GM19240 (cell line): ENCODE results near the gene PLK3.
"Not testable (repeated sequence)": the region's sequence is repeated elsewhere in the genome, so short reads cannot be mapped to it uniquely, and the experiment has no call there.

Experiments used
- DNase-seq: peaks from one replicate; pipeline ENCODE4 v3.0.0; 2011; ENCODE audit warnings: low spot score; ENCODE audit not compliant: insufficient read length

PLK3 gene

GRCh38 chr1:44827197-44828002 is 27.2 kb downstream of the PLK3 start:
- DNase-seq, result no peak

GRCh38 chr1:44828003-44828651 is 27.9 kb downstream of the PLK3 start:
- DNase-seq, result no peak

- DNase-seq, result no peak
Observed at GRCh38 chr1:44828841-44829440, 28.8 kb downstream of the PLK3 start.

- DNase-seq, result no peak
Observed at GRCh38 chr1:44829506-44830384, 29.6 kb downstream of the PLK3 start.

- DNase-seq, result no peak
Observed at GRCh38 chr1:44830900-44831304, 30.7 kb downstream of the PLK3 start.

GRCh38 chr1:44831516-44831915 is 31.3 kb downstream of the PLK3 start:
- DNase-seq, result no peak

GRCh38 chr1:44832056-44832705 is 32.0 kb downstream of the PLK3 start:
- DNase-seq, result no peak

GRCh38 chr1:44834328-44834727 is 34.2 kb downstream of the PLK3 start:
- no peak for DNase-seq

GRCh38 chr1:44835738-44836675 is 35.8 kb downstream of the PLK3 start:
- peak; percentile 93 for DNase-seq

GRCh38 chr1:44838294-44838693 is 38.1 kb downstream of the PLK3 start:
- DNase-seq, result not testable (repeated sequence)

- no peak for DNase-seq
Observed at GRCh38 chr1:44839576-44839975, 39.4 kb downstream of the PLK3 start.

GRCh38 chr1:44842486-44842861 is 42.3 kb downstream of the PLK3 start:
- DNase-seq, result no peak

GRCh38 chr1:44842862-44843655 is 42.9 kb downstream of the PLK3 start, which contains the start of gene PTCH2:
Gene PTCH2, minus strand, starts transcription at chr1:44843253. Its CDS starts 321 bp downstream, at chr1:44842932.
- DNase-seq, result no peak

GRCh38 chr1:44846985-44847384 is 46.8 kb downstream of the PLK3 start:
- no peak for DNase-seq

- no peak for DNase-seq
Observed at GRCh38 chr1:44847845-44848244, 47.7 kb downstream of the PLK3 start.

- DNase-seq, result no peak
Observed at GRCh38 chr1:44848456-44849181, 48.4 kb downstream of the PLK3 start.

GRCh38 chr1:44849575-44850132 is 49.5 kb downstream of the PLK3 start:
- no peak for DNase-seq

- DNase-seq, result no peak
Observed at GRCh38 chr1:44851308-44851707, 51.1 kb downstream of the PLK3 start.
